Adrenal gland (tissue), 5 donors: Measurements from ENCODE around the gene APOD.

ENCODE experiments used
- POLR2A ChIP-seq, 2 donors: fragments of 450-650 bp; IDR thresholded peaks; one replicate each; pipeline ENCODE4 v1.6.1; 2017; ENCODE audit warnings: antibody characterized with exemption in 2 of 2, mild to moderate bottlenecking in 2 of 2, moderate library complexity in 1 of 2
- TF ChIP-seq, protein P1 (sequence below), 6 experiments: fragments of 450-650 bp in 4 of 6; fragments of 200-600 bp in 2 of 6; sonication (generic) in 1 of 6; IDR thresholded peaks; 1 replicate in 5 of 6; 2 replicates in 1 of 6; pipeline versions ENCODE4 v1.5.1 to v1.8.0; 2016 to 2021; ENCODE audit warnings: antibody characterized with exemption in 6 of 6, mild to moderate bottlenecking in 2 of 6, moderate library complexity in 1 of 6
- donor health status: DM: no; HTN: no; CAD: no.

DNA sequence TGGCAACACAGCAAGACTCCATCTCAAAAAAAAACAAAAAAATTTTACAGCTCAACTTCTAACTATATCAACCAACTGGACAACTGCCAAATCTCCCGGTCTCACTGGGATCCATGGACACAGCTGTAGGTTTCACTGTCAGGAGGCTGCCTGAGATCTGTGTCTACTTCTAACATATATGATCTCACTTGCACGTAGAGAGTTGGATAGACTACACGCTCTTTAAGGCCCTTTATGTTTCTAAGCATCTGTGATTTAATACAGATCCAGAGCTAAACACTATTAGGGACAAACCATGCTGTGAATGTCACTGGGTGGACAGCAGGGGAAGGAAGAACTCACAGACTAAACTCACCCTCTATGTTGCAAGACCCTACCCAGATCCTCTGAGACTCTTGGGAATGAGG lies 13.0 kb upstream of the APOD start:
- TF ChIP-seq, protein P1, sequence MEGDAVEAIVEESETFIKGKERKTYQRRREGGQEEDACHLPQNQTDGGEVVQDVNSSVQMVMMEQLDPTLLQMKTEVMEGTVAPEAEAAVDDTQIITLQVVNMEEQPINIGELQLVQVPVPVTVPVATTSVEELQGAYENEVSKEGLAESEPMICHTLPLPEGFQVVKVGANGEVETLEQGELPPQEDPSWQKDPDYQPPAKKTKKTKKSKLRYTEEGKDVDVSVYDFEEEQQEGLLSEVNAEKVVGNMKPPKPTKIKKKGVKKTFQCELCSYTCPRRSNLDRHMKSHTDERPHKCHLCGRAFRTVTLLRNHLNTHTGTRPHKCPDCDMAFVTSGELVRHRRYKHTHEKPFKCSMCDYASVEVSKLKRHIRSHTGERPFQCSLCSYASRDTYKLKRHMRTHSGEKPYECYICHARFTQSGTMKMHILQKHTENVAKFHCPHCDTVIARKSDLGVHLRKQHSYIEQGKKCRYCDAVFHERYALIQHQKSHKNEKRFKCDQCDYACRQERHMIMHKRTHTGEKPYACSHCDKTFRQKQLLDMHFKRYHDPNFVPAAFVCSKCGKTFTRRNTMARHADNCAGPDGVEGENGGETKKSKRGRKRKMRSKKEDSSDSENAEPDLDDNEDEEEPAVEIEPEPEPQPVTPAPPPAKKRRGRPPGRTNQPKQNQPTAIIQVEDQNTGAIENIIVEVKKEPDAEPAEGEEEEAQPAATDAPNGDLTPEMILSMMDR (IDR thresholded peaks at IDR 0.05) = no peak
- TF ChIP-seq POLR2A (IDR thresholded peaks at IDR 0.05) = no peak
